ENCODE results near the gene SEC22A. TPM values are rescaled to one million over a fixed set of nuclear protein-coding genes. Genes with fewer than 3 reads are reported as not detected.

The SEC22A gene
- polyA plus RNA-seq, 1 experiment = 16.8 TPM

- TF ChIP-seq CTCF (IDR thresholded peaks at IDR 0.05; ENCODE audit: insufficient read depth, low read depth, low read length) = no peak
- ChIA-PET CTCF (interaction anchor here (0.8 to 1.9 kb wide), 8 partner anchors 8 to 273 kb away, joined by 3 to 11 read pairs (median 3); no protein-coding TSS in a partner anchor), POLR2A (no interaction called here)
- Histone ChIP-seq H3K27me3 (ENCODE audit: control insufficient read depth, insufficient read depth, low read length) (no peaks in the 10 kb centered on the region), H3K4me3 (ENCODE audit: low read depth, low read length) (no peak overlapping the region), H3K36me3 (ENCODE audit: control insufficient read depth, insufficient read depth, low read length) (no peaks in the 10 kb centered on the region)
- no peak for DNase-seq (ENCODE audit: low read depth)
Observed at GRCh38 chr3:123285931-123286307, 84.2 kb downstream of the SEC22A start.

- peak; percentile 93 for TF ChIP-seq CTCF (IDR thresholded peaks at IDR 0.05; ENCODE audit: insufficient read depth, low read depth, low read length)
- CTCF ChIA-PET = interaction anchor here (0.8 to 1.9 kb wide), 8 partner anchors 9 to 272 kb away, joined by 3 to 11 read pairs (median 3); no protein-coding TSS in a partner anchor
- H3K36me3 ChIP-seq (ENCODE audit: control insufficient read depth, insufficient read depth, low read length) = no peaks in the 10 kb centered on the region
- no peak overlapping the region for H3K4me3 ChIP-seq (ENCODE audit: low read depth, low read length)
- no peak for DNase-seq (ENCODE audit: low read depth)
- no peaks in the 10 kb centered on the region for H3K27me3 ChIP-seq (ENCODE audit: control insufficient read depth, insufficient read depth, low read length)
- POLR2A ChIA-PET = no interaction called here
Observed at GRCh38 chr3:123286308-123287023, 84.7 kb downstream of the SEC22A start.

- ChIA-PET POLR2A (no interaction called here), CTCF (interaction anchor here (0.7 to 1.6 kb wide), 4 partner anchors 10 to 183 kb away, joined by 3 read pairs; no protein-coding TSS in a partner anchor)
- TF ChIP-seq CTCF (IDR thresholded peaks at IDR 0.05; ENCODE audit: insufficient read depth, low read depth, low read length) = no peak
- H3K36me3 ChIP-seq (ENCODE audit: control insufficient read depth, insufficient read depth, low read length) = no peaks in the 10 kb centered on the region
- no peak for DNase-seq (ENCODE audit: low read depth)
- H3K4me3 ChIP-seq (ENCODE audit: low read depth, low read length) = no peak overlapping the region
- H3K27me3 ChIP-seq (ENCODE audit: control insufficient read depth, insufficient read depth, low read length) = no peaks in the 10 kb centered on the region
Observed at GRCh38 chr3:123287051-123287961, 85.6 kb downstream of the SEC22A start.

- Histone ChIP-seq H3K36me3 (ENCODE audit: control insufficient read depth, insufficient read depth, low read length) (no peaks in the 10 kb centered on the region), H3K4me3 (ENCODE audit: low read depth, low read length) (no peak overlapping the region), H3K27me3 (ENCODE audit: control insufficient read depth, insufficient read depth, low read length) (no peaks in the 10 kb centered on the region)
- TF ChIP-seq CTCF (IDR thresholded peaks at IDR 0.05; ENCODE audit: insufficient read depth, low read depth, low read length) = no peak
- CTCF ChIA-PET = interaction anchor here (1.2 kb wide), 2 partner anchors 10 kb away, joined by 3 read pairs; no protein-coding TSS in a partner anchor
- DNase-seq (ENCODE audit: low read depth) = no peak
- POLR2A ChIA-PET = no interaction called here
Observed at GRCh38 chr3:123287962-123288302, 86.2 kb downstream of the SEC22A start.

Measured in BJ (cell line).